Gastroesophageal sphincter (tissue), 3 donors: ENCODE results near the gene GUCA2B.

Experiments used
- EP300 ChIP-seq: sonication (generic); formaldehyde crosslinking; IDR thresholded peaks from one replicate; pipeline ENCODE4 v1.6.1; 2017; ENCODE audit warnings: antibody characterized with exemption, mild to moderate bottlenecking
- POLR2A ChIP-seq, 2 donors: fragments of 450-650 bp; IDR thresholded peaks; one replicate each; pipeline ENCODE4 v1.6.1; 2017; ENCODE audit warnings: antibody characterized with exemption in 2 of 2, mild to moderate bottlenecking in 2 of 2, moderate library complexity in 1 of 2
- POLR2AphosphoS5 ChIP-seq: sonication (generic); formaldehyde crosslinking; IDR thresholded peaks from one replicate; pipeline ENCODE4 v1.6.1; 2017; ENCODE audit warnings: antibody characterized with exemption
- TF ChIP-seq, protein P1 (sequence below), 4 experiments: fragments of 200-600 bp in 2 of 4; fragments of 450-650 bp in 2 of 4; sonication (generic) in 1 of 4; IDR thresholded peaks; one replicate each; pipeline ENCODE4 v1.5.1; 2017 to 2019; ENCODE audit warnings: antibody characterized with exemption in 4 of 4, mild to moderate bottlenecking in 2 of 4, moderate library complexity in 2 of 4

DNA sequence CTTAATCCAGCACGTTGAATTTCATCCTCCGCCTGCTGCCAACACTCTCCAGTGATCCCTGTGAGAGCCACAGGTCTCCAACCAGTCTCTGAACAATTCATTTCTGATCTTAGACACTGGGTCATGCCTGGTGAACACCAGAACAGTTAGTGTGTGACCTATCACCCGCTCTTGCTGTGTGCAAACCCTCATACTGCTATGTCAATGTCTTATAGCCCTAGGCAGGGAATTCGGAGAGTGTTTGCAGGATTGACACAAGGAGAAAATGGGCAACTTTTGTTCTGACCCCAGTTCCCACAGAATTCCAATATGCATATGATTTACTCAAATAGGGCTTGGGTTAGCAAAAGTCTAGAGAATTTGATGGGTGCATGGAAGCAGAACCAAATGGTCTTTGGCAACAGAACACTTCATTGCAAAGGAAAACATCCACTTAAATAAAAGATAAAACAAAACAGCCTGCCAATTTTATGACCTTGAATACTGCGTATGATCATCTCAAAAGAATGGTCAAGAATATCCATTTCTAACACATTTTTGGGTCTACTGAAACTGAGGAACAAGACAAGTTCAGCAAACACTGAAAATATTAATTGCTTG lies 23.0 kb upstream of the GUCA2B start:
- TF ChIP-seq, protein P1, sequence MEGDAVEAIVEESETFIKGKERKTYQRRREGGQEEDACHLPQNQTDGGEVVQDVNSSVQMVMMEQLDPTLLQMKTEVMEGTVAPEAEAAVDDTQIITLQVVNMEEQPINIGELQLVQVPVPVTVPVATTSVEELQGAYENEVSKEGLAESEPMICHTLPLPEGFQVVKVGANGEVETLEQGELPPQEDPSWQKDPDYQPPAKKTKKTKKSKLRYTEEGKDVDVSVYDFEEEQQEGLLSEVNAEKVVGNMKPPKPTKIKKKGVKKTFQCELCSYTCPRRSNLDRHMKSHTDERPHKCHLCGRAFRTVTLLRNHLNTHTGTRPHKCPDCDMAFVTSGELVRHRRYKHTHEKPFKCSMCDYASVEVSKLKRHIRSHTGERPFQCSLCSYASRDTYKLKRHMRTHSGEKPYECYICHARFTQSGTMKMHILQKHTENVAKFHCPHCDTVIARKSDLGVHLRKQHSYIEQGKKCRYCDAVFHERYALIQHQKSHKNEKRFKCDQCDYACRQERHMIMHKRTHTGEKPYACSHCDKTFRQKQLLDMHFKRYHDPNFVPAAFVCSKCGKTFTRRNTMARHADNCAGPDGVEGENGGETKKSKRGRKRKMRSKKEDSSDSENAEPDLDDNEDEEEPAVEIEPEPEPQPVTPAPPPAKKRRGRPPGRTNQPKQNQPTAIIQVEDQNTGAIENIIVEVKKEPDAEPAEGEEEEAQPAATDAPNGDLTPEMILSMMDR (IDR thresholded peaks at IDR 0.05), result no peak
- TF ChIP-seq POLR2A (IDR thresholded peaks at IDR 0.05) (no peak), EP300 (no peak), POLR2AphosphoS5 (no peak)
